A673 (cell line): ENCODE data around the gene ZDHHC17. TPM values are rescaled to one million over a fixed set of nuclear protein-coding genes. Genes with fewer than 3 reads are reported as not detected.

Experiments
- BruUV-seq: library from RNA; stranded (reverse); fragments of 400-500 nt; replicated peaks from 2 replicates; lab custom pipeline; 2021; lab: Mats Ljungman, UMichigan
- CTCF ChIA-PET: fragments of 300-600 bp; sonication (Branson Sonifier 250); formaldehyde crosslinking; loops from one replicate; lab custom pipeline; 2022; ENCODE audit warnings: antibody characterized with exemption; lab: Charles Lee
- POLR2A ChIA-PET: fragments of 300-600 bp; sonication (Branson Sonifier 250); formaldehyde crosslinking; loops from one replicate; lab custom pipeline; 2022; ENCODE audit warnings: antibody characterized with exemption; ENCODE audit not compliant: low non-redundant PET; lab: Charles Lee
- DNase-seq: peaks from one replicate; pipeline ENCODE4 v3.0.0-alpha.2; 2015; ENCODE audit warnings: low spot score
- H3K27ac ChIP-seq: fragments of 200-600 bp; sonication (generic); 2 replicates; pipeline ENCODE4 v1.5.1; 2016; ENCODE audit warnings: mixed run types, low read depth, mild to moderate bottlenecking, mixed read lengths, antibody characterized with exemption, low read length; ENCODE audit not compliant: poor library complexity, severe bottlenecking
- H3K27me3 ChIP-seq: fragments of 200-600 bp; sonication (generic); replicated peaks from 2 replicates; pipeline ENCODE4 v1.6.1; 2017; ENCODE audit warnings: mixed run types, low read depth, mild to moderate bottlenecking, mixed read lengths, antibody characterized with exemption, low read length; ENCODE audit not compliant: insufficient read depth, poor library complexity
- H3K36me3 ChIP-seq: fragments of 200-600 bp; sonication (generic); 2 replicates; pipeline ENCODE4 v1.6.1; 2016; ENCODE audit warnings: mixed run types, mild to moderate bottlenecking, mixed read lengths, antibody characterized with exemption, low read length; ENCODE audit not compliant: insufficient read depth, poor library complexity, severe bottlenecking
- H3K4me1 ChIP-seq: fragments of 200-600 bp; sonication (generic); 2 replicates; pipeline ENCODE4 v1.6.1; 2017; ENCODE audit warnings: mixed run types, mild to moderate bottlenecking, mixed read lengths, antibody characterized with exemption, low read length; ENCODE audit not compliant: insufficient read depth, poor library complexity, severe bottlenecking
- H3K4me3 ChIP-seq: fragments of 200-600 bp; sonication (generic); 2 replicates; pipeline ENCODE4 v1.5.1; 2016; ENCODE audit warnings: low read depth, mixed run types, mild to moderate bottlenecking, mixed read lengths, low read length; ENCODE audit not compliant: poor library complexity, severe bottlenecking
- H3K9me3 ChIP-seq: fragments of 200-600 bp; sonication (generic); 2 replicates; pipeline ENCODE4 v1.6.1; 2016; ENCODE audit warnings: mixed run types, low read depth, mild to moderate bottlenecking, mixed read lengths, antibody characterized with exemption, low read length; ENCODE audit not compliant: poor library complexity, severe bottlenecking
- CTCF ChIP-seq: fragments of 300-800, 200-600 bp; sonication (generic); conservative IDR thresholded peaks from 2 replicates; pipeline ENCODE4 v1.5.1; 2017; ENCODE audit warnings: low read depth, mild to moderate bottlenecking, antibody characterized with exemption, low read length, moderate library complexity, mixed read lengths
- EZH2 ChIP-seq: fragments of 200-600 bp; sonication (generic); IDR thresholded peaks from 2 replicates; pipeline ENCODE4 v1.6.1; 2017; ENCODE audit warnings: borderline replicate concordance, low read depth, mild to moderate bottlenecking, mixed read lengths, antibody characterized with exemption, low read length; ENCODE audit not compliant: poor library complexity, severe bottlenecking
- intact Hi-C: fragments of 100-400 bp; cut with micrococcal nuclease; formaldehyde crosslinking; loops from one replicate; pipeline ENCODE4 v1.10.0; 2022; ENCODE audit not compliant: unreplicated experiment
- total RNA-seq: library from RNA; stranded (reverse); gene quantifications from 2 replicates; pipeline ENCODE4 v1.2.3, GENCODE V29; 2021

Gene ZDHHC17
- total RNA-seq, 1 experiment from 2014 or later: 41.1 TPM

- H3K27me3 ChIP-seq: no peaks in the 10 kb centered on the region
- intact Hi-C loops: no loop called here
- DNase-seq: no peak
- no peaks in the 10 kb centered on the region for H3K36me3 ChIP-seq
- CTCF ChIA-PET: no interaction called here
- TF ChIP-seq CTCF (no peak), EZH2 (no peak)
- H3K9me3 ChIP-seq: no peaks in the 10 kb centered on the region
- BruUV-seq: no TSS peak
- POLR2A ChIA-PET: no interaction called here
- no peak overlapping the region for H3K27ac ChIP-seq
- H3K4me3 ChIP-seq: no peak overlapping the region
- no peaks in the 10 kb centered on the region for H3K4me1 ChIP-seq
Observed at GRCh38 chr12:76755829-76756379, 8.0 kb upstream of the ZDHHC17 start.

GRCh38 chr12:76757694-76758093 lies 6.2 kb upstream of the ZDHHC17 start:
- no peak for TF ChIP-seq CTCF
- no TSS peak for BruUV-seq
- Histone ChIP-seq H3K4me3 (no peak overlapping the region), H3K36me3 (no peaks in the 10 kb centered on the region), H3K4me1 (peaks cover under 1% of the 10 kb centered on the region), H3K9me3 (no peaks in the 10 kb centered on the region), H3K27ac (no peak overlapping the region), H3K27me3 (no peaks in the 10 kb centered on the region)
- intact Hi-C loops: no loop called here
- POLR2A ChIA-PET: no interaction called here
- CTCF ChIA-PET: no interaction called here
- DNase-seq: no peak

- TF ChIP-seq EZH2: no peak
- no peak for TF ChIP-seq CTCF
- H3K27ac ChIP-seq: no peak overlapping the region
- peak; percentile 25 for DNase-seq
- peak overlapping the region; percentile 80 for H3K4me3 ChIP-seq
- H3K9me3 ChIP-seq: no peaks in the 10 kb centered on the region
- ChIA-PET CTCF (interaction anchor here (0.6 kb wide), 1 partner anchor 207 kb away, joined by 5 read pairs; no protein-coding TSS in a partner anchor), POLR2A (interaction anchor here (0.5 to 0.6 kb wide), 2 partner anchors 16 to 381 kb away, joined by 3 to 7 read pairs; no protein-coding TSS in a partner anchor)
- H3K27me3 ChIP-seq: no peaks in the 10 kb centered on the region
- intact Hi-C loops: loop anchor here (5.0 kb wide), 1 partner anchor 75 kb away; no protein-coding TSS in a partner anchor
- no peaks in the 10 kb centered on the region for H3K36me3 ChIP-seq
- BruUV-seq: no TSS peak
- H3K4me1 ChIP-seq: peaks cover 8% of the 10 kb centered on the region
Observed at GRCh38 chr12:76762601-76762980, 1.3 kb upstream of the ZDHHC17 start.
